Measurements from ENCODE around the gene PKIB. TPM values are rescaled to one million over a fixed set of nuclear protein-coding genes. Genes with fewer than 3 reads are reported as not detected.

PKIB gene
- total and polyA plus RNA-seq, 2 experiments from 2014 or later = 51.0 to 85.8 TPM

- no peak for TF ChIP-seq CTCF (IDR thresholded peaks at IDR 0.05; ENCODE audit: low read depth, low read length)
- DNase-seq (ENCODE audit: low read depth in 1 of 2, low spot score in 1 of 2) = peak in 1 of 2 donors; percentile 15
- peaks cover 6% of the 10 kb centered on the region for H3K4me1 ChIP-seq (ENCODE audit: low read depth)
- H3K27me3 ChIP-seq = peaks cover 13% of the 10 kb centered on the region
- H3K4me3 ChIP-seq = no peak overlapping the region
- no peaks in the 10 kb centered on the region for H3K36me3 ChIP-seq
- no peak overlapping the region for H3K27ac ChIP-seq
- no peaks in the 10 kb centered on the region for H3K9me3 ChIP-seq (ENCODE audit: low read depth)
These were observed 160.8 kb downstream of the PKIB start for GRCh38 chr6:122770835-122771601.

GRCh38 chr6:122772724-122773415 is 162.7 kb downstream of the PKIB start:
- Histone ChIP-seq H3K9me3 (ENCODE audit: low read depth) (no peaks in the 10 kb centered on the region), H3K36me3 (no peaks in the 10 kb centered on the region)

More at GRCh38 chr6:122772724-122773415, 162.7 kb downstream of the PKIB start:
- H3K4me1 ChIP-seq (ENCODE audit: low read depth) = peaks cover 6% of the 10 kb centered on the region
- TF ChIP-seq CTCF (IDR thresholded peaks at IDR 0.05; ENCODE audit: low read depth, low read length) = no peak
- H3K27ac ChIP-seq = no peak overlapping the region
- peaks cover 14% of the 10 kb centered on the region for H3K27me3 ChIP-seq
- H3K4me3 ChIP-seq = no peak overlapping the region
- no peak for DNase-seq (ENCODE audit: low read depth in 1 of 2, low spot score in 1 of 2)

Other genes starting within 250 kb of the PKIB start
- gene HSF2, start 210.8 kb upstream of the PKIB start, total RNA-seq = 36.1 and 72.3 TPM in 2 replicates
- 42.0 and 74.6 TPM in 2 replicates for gene HSF2, start 210.8 kb upstream of the PKIB start, polyA plus RNA-seq
- gene SERINC1, start 138.6 kb upstream of the PKIB start, total RNA-seq = 89.2 and 91.5 TPM in 2 replicates
- gene SERINC1, start 138.6 kb upstream of the PKIB start, polyA plus RNA-seq = 140 and 158 TPM in 2 replicates
- gene FABP7, start 169.3 kb downstream of the PKIB start, total RNA-seq = 2.2 and 3.4 TPM in 2 replicates
- gene FABP7, start 169.3 kb downstream of the PKIB start, polyA plus RNA-seq = 1.8 and 6.4 TPM in 2 replicates
- 1.4 and 4.5 TPM in 2 replicates for gene SMPDL3A, start 178.9 kb downstream of the PKIB start, total RNA-seq
- gene SMPDL3A, start 178.9 kb downstream of the PKIB start, polyA plus RNA-seq = 4.5 and 6.1 TPM in 2 replicates